ENCODE results near the gene FGR.

DNA sequence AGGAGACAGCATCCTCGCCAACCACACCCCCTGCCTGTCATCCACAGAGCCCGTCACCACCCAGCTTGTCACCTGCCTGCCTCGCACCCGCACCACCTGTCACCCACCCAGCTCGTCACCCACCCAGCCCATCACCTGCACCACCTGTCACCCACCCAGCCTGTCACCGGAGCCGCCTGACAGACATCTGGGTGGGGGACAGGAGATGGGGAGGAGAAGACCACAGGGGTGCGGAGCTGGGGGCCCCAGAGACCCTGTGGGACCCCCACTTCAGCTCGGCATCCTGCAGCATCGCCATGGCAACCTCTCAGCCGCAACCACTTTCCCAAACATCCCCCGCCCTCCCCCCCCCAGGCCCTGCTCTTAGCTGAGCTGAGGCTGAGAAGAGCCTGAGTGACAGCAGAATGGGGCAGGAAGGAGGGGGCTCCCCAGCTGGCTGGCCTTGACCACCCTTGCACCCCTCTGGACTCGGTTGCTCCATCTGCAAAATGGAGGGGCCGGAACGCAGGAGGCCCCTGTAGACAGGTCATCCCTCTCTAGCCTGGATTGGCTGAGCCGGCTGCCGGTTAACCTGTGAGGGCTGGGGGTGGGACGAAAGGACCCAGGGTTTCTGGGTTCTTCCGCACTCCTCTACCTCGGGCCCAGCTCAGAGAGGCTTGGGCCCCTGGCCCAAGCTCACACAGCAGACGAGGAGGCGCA, 42.6 kb downstream of the FGR start:
- TF ChIP-seq, protein P1, sequence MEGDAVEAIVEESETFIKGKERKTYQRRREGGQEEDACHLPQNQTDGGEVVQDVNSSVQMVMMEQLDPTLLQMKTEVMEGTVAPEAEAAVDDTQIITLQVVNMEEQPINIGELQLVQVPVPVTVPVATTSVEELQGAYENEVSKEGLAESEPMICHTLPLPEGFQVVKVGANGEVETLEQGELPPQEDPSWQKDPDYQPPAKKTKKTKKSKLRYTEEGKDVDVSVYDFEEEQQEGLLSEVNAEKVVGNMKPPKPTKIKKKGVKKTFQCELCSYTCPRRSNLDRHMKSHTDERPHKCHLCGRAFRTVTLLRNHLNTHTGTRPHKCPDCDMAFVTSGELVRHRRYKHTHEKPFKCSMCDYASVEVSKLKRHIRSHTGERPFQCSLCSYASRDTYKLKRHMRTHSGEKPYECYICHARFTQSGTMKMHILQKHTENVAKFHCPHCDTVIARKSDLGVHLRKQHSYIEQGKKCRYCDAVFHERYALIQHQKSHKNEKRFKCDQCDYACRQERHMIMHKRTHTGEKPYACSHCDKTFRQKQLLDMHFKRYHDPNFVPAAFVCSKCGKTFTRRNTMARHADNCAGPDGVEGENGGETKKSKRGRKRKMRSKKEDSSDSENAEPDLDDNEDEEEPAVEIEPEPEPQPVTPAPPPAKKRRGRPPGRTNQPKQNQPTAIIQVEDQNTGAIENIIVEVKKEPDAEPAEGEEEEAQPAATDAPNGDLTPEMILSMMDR (IDR thresholded peaks at IDR 0.05), result no peak
- no peak for TF ChIP-seq POLR2A (IDR thresholded peaks at IDR 0.05)

Data from heart left ventricle (tissue), 13 donors.